Myocyte (in vitro differentiated cells): Measurements from ENCODE around the gene INHBB. TPM values are rescaled to one million over a fixed set of nuclear protein-coding genes. Genes with fewer than 3 reads are reported as not detected.
"Not testable (repeated sequence)": the region's sequence is repeated elsewhere in the genome, so short reads cannot be mapped to it uniquely, and the experiment has no call there.

Experiments used
- DNase-seq: peaks from one replicate; pipeline ENCODE4 v3.0.0-alpha.2; 2012; ENCODE audit warnings: low read depth
- total RNA-seq: library from RNA; depleted of rRNA; stranded (reverse); fragments of >200 nt; gene quantifications from 2 replicates; pipeline ENCODE4 v1.2.3, GENCODE V29; 2014

The INHBB gene
- total RNA-seq, 1 donor from 2014 or later = 0.27 TPM

DNA sequence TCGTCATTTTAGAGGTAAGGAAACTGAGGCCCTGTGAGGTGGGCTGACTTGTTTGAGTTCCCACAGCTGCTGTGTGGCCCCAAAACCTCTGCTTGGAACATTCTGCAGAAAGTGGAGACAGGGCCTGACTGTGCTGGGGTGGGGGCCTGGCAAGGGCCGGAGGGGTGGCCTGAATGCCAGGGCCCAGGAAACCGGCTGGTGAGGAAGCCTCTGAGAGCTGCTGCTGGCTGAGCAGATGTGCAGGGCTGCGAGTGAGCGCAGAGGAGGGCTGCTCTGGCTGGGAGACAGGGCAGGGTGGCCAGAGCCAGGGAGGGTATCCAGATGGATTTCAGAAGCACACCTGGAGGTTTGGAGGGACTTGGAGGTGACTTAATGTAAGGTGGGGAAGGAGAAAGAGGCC, 29.9 kb upstream of the INHBB start:
- DNase-seq = no peak

DNA sequence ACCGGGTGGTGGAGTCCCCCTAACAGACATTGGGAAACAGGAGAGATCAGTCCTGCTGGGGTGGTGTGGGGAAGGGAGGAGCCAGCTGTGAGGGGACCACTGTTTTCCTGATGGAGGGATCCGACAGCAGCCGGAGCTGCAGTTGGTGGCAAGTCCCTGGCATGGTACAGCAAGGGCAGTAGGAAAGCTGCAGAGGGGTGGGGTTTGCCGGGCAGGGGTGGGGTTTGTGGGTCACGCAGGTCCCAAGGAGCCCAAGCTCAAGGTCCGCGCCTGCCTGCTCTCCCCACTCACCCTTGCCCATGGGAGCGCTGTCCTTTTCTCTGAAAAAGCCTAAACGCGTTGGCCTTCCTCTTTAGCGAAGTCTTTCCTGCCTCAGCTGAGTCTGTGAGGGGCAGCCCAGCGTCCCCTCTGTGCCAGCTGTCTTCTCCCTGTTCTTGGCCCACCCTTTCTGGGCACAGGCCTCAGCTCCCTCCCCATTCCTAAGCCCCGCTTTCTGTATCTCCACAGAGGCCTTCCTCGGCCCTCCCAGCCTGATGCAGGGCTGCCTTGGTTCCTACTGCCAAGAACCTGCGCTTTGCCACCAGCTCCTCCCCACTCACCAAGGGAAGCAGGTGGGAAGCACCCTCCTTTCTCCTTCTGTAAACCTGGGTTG, 29.3 kb upstream of the INHBB start:
- DNase-seq = no peak

DNA sequence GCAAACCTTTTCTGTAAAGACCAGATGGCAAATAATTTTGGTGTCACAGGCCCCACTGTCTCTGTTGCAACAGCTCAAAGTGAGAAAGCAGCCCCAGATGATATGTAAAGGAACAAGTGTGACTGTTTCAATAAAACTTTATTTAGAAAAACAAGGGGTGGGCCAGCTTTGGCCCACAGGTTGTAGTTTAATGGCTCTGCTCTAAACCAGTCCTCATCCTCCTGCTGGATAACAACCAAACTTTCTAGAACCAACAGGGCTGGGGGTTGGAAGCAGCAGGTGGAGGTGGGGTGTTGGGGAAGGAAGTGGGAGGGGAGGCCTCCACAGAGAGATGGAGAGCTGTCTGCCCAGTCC, 28.8 kb upstream of the INHBB start:
- DNase-seq = no peak

DNA sequence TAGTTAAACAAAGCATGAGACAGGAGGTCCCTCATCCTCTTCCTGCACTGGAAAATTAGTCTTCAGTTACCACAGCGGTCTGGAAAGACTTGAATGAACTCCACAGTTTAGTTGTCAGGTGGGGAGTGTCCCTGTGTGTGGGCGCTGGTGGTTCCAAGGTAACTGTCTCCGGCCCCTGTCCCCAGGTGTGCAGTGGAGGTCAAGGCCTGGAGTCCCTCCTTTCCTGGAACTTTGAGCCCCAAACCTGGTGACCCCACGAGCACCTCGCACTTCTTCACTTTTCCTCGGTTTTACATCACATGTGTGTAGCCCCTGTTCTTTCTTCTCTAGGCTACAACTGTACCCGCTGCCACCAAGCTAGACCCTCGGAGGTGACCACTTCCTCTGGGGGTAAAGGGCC, 28.0 kb upstream of the INHBB start:
- DNase-seq = no peak

DNA sequence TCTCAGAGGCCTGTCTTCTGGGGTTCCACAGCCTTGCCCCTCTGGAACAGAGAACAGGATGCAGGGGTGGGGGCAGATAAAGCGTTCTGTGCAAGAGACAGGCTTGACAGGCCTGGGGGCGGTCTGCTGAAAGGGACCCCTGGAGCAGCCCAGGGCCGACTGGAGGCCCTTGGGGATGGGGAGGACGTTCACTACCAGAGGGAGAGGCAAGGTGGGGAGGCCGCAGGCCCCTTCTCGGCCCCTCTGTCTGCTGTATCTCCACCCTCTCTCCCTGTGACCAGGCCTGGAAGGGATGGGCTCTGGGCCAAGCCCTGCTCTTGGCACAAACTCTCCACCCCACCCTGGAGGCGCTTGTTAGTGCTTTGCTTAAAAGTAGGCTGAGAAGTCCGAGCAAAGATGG, 27.3 kb upstream of the INHBB start:
- no peak for DNase-seq

DNA sequence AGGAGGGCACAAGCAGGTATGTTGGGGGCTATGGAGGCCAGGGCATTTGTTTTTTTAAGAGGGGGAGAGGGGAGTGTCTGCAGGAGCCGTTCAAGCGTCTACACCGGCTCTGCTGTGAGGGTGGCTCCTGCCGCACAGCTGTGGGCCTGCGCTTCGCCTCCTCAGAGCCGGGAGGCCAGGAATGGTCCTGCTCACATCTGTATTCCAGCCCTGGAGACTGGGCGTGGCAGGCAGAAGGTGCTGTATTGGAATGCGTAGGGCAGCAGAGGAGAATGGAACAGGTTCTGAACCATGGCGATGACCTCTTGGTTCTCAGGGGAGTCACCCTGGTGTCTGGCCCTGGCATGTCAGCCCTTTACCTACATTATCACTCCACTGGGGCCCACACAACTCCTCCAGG, 26.8 kb upstream of the INHBB start:
- no peak for DNase-seq

DNA sequence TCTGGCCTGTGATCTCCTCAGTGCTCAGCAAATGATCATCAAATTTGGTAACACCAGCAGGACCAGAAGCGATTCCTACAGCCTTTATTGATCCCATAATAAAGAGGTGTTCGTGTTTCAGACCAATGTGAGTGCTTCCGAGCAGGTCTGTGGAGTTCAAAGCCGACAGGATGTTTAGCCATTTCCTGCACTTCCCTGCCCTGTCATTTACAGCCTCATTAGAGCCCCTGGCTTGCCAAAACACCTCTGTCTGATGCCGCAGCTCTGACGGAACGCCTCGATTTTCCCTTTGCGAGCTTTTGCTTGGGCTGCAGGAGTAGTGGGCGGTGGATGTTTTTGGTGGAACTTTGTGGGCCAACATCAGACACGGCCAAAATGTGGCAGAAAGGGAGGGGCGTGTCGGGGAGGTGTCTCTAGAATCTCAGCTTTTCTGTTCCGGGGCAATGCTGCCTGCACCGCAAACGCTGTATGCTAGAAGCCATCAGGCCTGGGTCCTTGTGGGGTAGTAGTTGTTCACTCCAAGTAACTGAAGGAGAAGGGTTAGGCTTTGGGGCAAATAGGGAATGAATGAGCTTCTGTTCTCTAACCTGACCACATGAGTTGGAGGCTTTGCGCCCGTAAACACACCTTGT, 26.1 kb upstream of the INHBB start:
- DNase-seq = no peak

DNA sequence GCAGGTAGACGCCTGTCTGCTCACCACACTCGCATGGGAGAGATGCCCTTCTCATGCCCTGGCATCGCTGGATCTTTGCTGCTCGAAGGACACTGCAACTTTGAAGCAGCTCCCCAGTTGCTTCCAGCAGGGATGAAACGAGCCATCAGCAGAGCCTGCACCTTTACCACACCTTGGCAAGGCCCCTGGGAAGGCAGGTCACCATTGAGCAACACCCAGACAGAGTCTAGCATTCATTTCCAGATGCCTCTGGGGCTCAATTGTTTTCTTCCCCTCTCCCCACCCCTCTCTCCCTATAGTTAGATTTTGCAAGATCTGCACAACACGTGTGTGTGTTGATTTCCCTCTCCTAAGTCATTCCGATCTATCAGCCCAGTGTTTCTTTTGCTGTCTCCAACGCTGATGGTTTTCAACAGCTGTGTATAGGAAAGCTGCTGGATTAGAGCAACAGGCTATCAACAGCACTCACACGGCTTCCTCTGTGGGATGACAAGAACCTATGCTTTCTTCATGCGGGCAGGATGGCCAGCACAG, 25.6 kb upstream of the INHBB start:
- peak; percentile 63 for DNase-seq

DNA sequence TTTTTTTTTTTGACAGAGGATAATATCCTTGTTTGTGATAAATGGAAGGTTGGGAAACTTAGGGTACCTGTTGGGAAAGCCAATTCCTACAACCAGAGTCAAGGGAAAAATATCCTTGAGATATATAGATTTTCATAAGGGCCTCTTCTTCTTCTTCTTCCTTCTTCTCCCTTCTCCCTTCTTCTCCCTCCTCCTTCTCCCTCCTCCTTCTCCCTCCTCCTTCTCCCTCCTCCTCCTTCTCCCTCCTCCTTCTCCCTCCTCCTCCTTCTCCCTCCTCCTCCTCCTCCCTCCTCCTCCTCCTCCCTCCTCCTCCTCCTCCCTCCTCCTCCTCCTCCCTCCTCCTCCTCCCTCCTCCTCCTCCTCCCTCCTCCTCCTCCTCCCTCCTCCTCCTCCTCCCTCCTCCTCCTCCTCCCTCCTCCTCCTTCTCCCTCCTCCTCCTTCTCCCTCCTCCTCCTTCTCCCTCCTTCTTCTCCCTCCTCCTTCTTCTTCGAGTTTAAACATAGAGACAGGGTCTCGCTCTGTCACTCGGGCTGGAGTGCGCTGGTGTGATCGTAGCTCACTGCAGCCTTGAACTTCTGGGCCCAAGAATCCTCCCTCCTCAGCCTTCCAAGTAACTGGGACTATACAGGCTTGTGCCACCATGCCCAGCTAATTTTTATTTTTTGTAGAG, 24.9 kb upstream of the INHBB start:
- not testable (repeated sequence) for DNase-seq

DNA sequence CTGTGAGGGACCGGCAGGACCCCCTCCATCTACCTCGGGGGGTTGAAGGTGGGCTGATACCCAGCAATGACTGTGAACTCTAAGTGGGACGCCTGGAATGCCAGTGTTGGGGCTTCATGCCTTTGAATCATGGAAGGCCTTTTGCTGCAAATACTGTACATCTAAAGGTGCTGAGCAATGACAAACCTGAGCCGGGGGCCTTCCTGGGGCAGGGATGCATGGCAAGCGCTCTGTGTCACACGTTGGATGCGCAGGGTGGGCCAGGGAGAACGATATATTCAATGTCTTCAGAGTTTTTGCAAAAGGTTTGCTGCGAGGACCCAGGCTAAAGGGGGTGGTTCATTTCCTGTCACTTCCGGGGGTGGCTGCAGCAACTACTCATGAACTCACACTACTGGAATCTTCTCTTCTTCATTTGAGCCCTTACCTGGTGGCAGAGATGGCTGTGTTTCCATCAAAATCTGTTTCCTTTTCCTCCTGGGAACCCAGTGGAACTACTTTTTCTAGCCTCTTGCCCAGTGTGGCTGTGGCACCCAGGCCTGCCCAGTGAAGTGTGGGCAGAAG, 24.1 kb upstream of the INHBB start:
- no peak for DNase-seq

DNA sequence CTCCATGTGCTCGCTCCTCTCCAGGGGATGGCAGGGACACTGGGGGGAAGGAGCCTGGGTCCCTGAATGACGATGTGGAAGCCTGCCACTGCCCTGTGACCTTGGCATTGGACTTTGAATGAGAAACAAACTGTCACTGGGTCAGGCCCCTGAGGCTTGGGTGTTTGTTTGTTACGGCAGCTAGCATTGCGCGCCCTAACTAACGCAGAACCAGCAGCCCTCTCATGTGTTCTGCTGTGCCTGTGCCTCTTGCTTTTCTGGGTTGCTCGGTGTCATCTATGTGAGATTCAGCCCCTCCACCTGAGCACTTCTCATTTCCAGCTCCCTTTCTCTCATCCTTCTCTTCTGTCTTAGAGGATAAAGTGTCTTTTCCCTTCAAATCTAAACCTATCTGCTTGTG, 23.6 kb upstream of the INHBB start:
- DNase-seq = no peak

DNA sequence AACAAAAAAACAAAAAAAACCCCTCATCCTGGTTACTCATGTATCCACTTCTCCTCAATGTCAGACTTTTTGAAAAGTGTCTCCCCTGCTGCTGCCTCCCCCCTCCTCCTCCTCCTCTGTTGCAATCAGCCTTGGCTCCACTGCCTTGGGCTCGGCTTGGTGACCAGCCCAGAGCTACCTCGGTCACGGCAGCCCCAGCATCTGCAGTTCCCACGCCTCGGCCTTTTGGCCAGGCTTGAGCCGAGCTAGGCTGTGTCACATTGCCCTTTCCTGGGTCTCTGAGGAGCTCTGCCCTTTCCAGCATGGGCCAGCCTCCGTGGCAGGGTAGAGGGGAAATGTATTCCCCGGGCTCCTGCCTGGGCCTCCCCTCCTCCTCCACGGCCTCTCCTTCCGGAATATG, 22.7 kb upstream of the INHBB start:
- DNase-seq = peak; percentile 37

DNA sequence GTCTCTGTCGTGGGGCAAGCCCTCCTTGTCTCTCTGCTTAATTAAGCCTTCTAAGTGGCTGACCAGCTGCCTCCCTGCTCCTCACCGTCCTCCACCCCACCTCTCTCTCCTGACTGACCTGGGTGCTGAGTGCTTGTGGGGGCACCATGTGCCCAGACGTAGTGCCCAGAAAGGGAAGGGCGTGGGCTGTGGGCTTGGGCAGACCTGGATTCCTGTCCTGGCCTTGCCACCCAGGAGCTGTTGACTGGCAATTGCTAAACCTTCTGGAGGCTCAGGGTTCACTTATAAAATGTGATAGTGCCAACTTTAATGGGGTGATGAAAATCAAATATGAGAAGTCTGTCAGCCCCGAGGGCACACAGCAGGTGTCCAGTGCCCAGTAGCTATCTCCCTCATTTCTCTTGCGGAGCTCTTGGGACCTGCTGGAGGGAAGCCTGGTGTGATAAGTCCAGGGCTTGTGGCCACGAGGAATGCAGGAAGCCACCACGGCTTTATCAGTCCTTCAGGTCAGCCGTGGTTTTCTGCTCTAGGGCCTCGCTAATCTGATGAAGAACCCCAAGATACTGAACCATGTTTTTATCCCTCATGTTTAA, 22.0 kb upstream of the INHBB start:
- DNase-seq = peak; percentile 71

DNA sequence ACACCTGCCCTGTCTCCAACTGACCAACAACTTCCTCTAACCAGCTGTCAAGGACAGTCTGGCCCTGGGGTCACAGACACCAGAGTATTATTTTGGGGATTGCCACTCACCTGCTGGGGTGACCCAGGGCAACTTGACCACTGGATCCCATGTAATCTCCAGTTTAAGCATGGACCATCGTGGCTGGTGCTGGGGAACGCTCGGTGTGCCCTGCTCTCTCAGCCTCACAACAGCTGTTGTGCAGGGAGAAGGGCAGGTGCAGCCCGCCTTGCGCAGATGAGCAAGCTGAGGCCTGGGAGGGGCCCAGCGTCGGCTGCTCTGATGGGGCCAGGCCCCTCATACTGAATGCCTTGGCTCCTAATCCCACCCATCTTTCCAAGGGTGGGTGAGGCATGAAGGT, 21.0 kb upstream of the INHBB start:
- DNase-seq = peak; percentile 83

DNA sequence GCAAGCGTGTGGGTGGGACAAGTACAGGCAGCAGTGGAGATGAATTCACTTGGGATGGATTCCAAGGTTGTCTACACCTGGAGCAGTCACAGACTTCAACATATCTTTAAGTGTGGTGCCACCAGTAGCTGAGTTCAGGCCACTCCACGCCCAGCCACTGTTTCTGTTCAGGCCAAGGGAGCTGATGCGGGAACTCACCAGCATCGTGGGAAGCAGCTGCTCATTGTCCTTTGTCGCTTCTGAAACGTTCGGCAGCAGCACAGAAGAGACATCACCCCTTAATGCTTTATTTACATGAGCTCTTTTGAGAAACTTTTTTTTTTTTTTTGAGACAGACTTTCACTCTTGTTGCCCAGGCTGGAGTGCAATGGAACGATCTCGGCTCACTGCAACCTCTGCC, 19.9 kb upstream of the INHBB start:
- DNase-seq = no peak

DNA sequence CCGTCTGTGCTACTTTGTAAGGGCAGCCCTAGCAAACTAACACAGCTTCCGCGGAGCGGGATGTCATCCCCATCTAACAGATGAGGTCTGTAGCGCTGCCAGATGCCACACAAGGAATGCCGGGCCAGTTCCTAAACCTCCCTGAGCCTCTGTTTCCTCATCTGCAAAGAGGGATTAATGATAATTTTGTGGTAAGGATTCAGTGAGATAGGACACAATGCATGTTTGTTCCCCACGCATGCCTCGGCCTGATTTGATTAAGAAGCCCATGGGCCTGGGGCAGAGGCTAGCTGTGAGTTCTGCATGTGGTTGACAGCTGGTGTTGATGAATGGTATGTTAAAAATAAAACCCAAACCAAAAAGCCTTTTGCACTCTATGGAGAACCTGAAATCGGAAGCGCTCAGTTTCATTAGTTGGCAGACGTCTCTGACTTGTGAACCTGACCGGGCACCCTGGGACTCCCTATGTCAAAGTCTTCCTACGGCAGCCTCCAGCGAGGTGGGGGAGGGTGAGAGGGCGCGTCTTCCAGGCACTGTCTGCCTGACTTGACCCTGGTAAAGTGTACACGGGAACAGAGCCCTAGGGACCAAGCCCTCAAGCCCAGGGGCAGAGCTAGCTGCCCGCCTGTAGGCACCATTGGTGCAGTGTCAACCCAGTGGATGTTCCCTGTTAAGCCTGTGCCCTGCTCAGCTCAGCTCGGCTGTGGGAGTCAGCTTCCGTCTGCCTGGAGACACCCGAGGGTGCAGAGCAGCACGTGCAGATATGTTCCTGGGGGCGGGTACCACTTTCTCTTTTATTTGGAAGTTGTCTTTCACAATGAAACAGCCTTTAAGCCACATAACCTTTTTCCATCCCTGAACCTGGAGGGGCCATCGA, 14.8 kb upstream of the INHBB start:
- peak; percentile 17 for DNase-seq

DNA sequence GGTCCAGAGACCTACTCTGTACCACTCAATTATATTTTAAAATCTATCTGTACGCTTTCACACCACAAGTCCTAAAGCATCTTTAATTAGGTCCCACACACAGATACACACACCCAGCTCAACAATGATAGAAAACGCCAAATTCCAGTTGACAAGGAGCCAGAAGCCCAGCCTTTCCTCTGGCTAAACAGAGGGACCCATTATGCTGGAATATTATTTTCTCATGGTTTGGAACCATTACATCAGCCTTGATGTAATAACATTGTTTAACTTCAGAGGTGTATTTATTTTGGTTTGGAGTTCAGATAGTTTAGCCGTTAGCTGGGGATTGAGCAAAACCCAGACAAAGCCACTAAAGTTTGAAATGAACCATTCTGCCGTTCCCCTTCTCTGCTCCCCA, 14.0 kb upstream of the INHBB start:
- no peak for DNase-seq

DNA sequence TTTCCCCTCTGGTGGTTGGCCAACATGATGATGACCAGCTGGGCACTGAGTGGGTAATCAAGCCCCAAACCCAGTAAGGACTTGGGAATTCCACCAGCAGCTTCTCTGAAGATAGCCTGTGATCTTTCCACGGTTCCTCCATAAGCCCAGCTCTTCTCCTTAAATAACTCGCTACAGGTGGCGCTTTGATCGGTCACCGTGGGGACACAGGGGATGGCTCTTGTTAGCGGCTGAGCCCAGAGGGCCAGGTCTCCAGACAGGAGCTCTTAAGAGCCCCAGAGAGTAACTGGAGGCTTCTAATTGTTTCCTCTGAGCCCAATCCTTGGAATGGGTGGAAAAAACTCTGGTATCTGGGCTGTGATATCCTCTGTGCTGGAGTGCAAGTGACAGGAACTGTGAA, 13.6 kb upstream of the INHBB start:
- no peak for DNase-seq

DNA sequence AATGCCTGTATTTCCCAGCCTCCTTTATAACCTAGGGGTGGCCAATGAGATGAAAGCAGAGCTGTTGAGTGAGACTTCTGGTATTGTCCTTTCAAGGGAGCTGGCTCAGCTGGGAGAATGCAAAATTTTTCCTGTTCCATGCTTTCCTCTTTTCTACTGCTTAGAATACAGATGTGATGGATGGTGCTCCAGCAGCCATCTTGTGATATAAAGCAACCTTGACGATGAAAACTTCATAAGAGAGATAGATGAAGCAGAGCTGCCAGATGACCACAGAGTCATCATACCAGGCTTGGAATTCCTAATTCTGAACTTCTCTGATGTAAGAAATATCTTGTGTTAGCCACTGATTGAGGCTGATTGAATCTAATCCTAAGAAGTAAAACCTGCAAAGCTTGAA, 11.9 kb upstream of the INHBB start:
- no peak for DNase-seq

DNA sequence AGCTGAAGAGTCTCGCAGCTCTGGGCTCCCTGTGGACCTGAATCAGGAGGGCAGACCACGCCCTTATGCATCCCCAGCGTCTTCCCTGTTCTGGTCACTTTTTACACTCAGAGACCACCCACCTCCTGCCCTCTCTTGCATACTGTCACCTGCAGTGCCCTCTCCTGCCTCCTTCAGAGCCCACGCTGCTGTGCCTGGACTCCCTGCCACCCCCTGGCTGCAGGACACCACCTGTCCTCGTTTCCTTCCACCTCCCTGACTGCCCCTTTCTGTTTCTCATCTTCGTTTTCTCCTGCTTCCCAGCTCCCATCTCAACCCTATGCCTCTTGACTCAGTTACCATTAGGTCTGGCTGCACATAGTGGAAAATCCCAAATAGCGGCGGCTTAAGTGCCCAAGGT, 9.2 kb upstream of the INHBB start:
- no peak for DNase-seq

DNA sequence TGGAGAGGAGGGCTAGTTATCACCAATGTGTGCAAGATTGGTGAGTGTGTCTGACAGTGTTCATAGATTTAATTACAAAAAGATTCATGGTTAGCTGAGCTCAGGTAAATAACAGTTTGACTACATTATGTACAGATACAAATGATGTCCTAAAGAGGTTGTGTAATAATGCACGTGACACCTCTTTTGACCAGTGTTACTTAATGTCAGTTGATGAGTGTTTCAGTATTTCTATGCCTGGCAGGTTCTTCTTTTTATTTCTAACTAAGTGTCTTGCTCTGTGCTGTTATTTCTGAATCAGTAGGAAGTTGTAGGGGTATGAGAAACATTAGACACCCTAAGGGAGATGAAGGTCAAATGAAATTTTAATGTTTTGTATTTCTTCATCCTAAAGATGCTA, 7.9 kb upstream of the INHBB start:
- no peak for DNase-seq
